GM18519 (cell line): ENCODE measurements around the gene TSPAN10.
"Not testable (repeated sequence)": the region's sequence is repeated elsewhere in the genome, so short reads cannot be mapped to it uniquely, and the experiment has no call there.

Experiments used
- ATAC-seq: cut with Tn5 transposase; IDR thresholded peaks from one replicate; pipeline ENCODE4 v1.9.1; 2021; ENCODE audit warnings: mild to moderate bottlenecking, moderate library complexity; ENCODE audit not compliant: unreplicated experiment, low FRiP score

TSPAN10 gene

GRCh38 chr17:81636505-81637288 lies at the start of gene TSPAN10, which contains the start of gene NPLOC4:
TSPAN10 (plus strand) TSS chr17:81637196; CDS start chr17:81642413, 5,217 bp downstream.
NPLOC4 (minus strand) TSS chr17:81637112; CDS start chr17:81636930, 182 bp downstream.
- peak; percentile 52 for ATAC-seq

GRCh38 chr17:81589612-81590011 lies 47.4 kb upstream of the TSPAN10 start:
- ATAC-seq: no peak

GRCh38 chr17:81590121-81590520 lies 46.9 kb upstream of the TSPAN10 start:
- no peak for ATAC-seq

- ATAC-seq: no peak
Observed at GRCh38 chr17:81591971-81592370, 45.0 kb upstream of the TSPAN10 start.

- no peak for ATAC-seq
Observed at GRCh38 chr17:81593105-81593871, 43.7 kb upstream of the TSPAN10 start.

- ATAC-seq: no peak
Observed at GRCh38 chr17:81599719-81600486, 37.1 kb upstream of the TSPAN10 start.

- ATAC-seq: no peak
Observed at GRCh38 chr17:81601525-81602120, 35.4 kb upstream of the TSPAN10 start.

- no peak for ATAC-seq
Observed at GRCh38 chr17:81603846-81604610, 33.0 kb upstream of the TSPAN10 start.

- no peak for ATAC-seq
Observed at GRCh38 chr17:81607431-81607830, 29.6 kb upstream of the TSPAN10 start.

- no peak for ATAC-seq
Observed at GRCh38 chr17:81608082-81608481, 28.9 kb upstream of the TSPAN10 start.

GRCh38 chr17:81608605-81609004 lies 28.4 kb upstream of the TSPAN10 start:
- no peak for ATAC-seq

GRCh38 chr17:81609541-81610311 lies 27.3 kb upstream of the TSPAN10 start:
- no peak for ATAC-seq

GRCh38 chr17:81612172-81612970 lies 24.6 kb upstream of the TSPAN10 start:
- ATAC-seq: no peak

- no peak for ATAC-seq
Observed at GRCh38 chr17:81615401-81615930, 21.5 kb upstream of the TSPAN10 start.

GRCh38 chr17:81616877-81617276 lies 20.1 kb upstream of the TSPAN10 start:
- ATAC-seq: no peak

- ATAC-seq: not testable (repeated sequence)
Observed at GRCh38 chr17:81618307-81618706, 18.7 kb upstream of the TSPAN10 start.

- ATAC-seq: no peak
Observed at GRCh38 chr17:81621494-81622130, 15.4 kb upstream of the TSPAN10 start.
